DND-41 (cell line): Measurements from ENCODE around the gene RTN4IP1.

Experiments
- ATAC-seq: fragments of 200-7000 bp; cut with Tn5 transposase; 3 replicates; pipeline ENCODE4 v1.9.1; 2021; ENCODE audit warnings: low read depth; ENCODE audit not compliant: insufficient read depth
- DNase-seq: peaks from one replicate; pipeline ENCODE4 v3.0.0-alpha.2; 2020
- H2AFZ ChIP-seq: 2 replicates; pipeline ENCODE4 v1.6.0; 2012; ENCODE audit warnings: low read depth, low read length
- H3K27ac ChIP-seq: 2 replicates; pipeline ENCODE4 v1.5.1; 2012; ENCODE audit warnings: low read length, inconsistent platforms
- H3K27me3 ChIP-seq: fragments of 200-600 bp; sonication (generic); 2 replicates; pipeline ENCODE4 v1.6.0; 2012; ENCODE audit warnings: low read length, mild to moderate bottlenecking, inconsistent platforms; ENCODE audit not compliant: insufficient read depth, poor library complexity
- H3K36me3 ChIP-seq: 2 replicates; pipeline ENCODE4 v1.5.1; 2012; ENCODE audit warnings: low read length, inconsistent platforms; ENCODE audit not compliant: insufficient read depth
- H3K4me1 ChIP-seq: 2 replicates; pipeline ENCODE4 v1.5.1; 2012; ENCODE audit warnings: mild to moderate bottlenecking, low read length; ENCODE audit not compliant: insufficient read depth
- H3K4me2 ChIP-seq: 2 replicates; pipeline ENCODE4 v1.6.0; 2012; ENCODE audit warnings: mild to moderate bottlenecking, moderate library complexity, low read length, inconsistent platforms; ENCODE audit not compliant: insufficient read depth
- H3K4me3 ChIP-seq, 2 experiments: fragments of 200-600 bp in 1 of 2; shearing (Covaris generic) in 1 of 2; 2 replicates each; pipeline ENCODE4 v1.5.1; 2012 to 2016; ENCODE audit warnings: inconsistent platforms in 2 of 2, low read length in 2 of 2, mild to moderate bottlenecking in 2 of 2, low read depth in 1 of 2, moderate library complexity in 1 of 2
- H3K79me2 ChIP-seq: 2 replicates; pipeline ENCODE4 v1.6.0; 2012; ENCODE audit warnings: low read length, inconsistent platforms; ENCODE audit not compliant: insufficient read depth
- H3K9ac ChIP-seq: 2 replicates; pipeline ENCODE4 v1.6.0; 2012; ENCODE audit warnings: low read depth, mild to moderate bottlenecking, inconsistent platforms, low read length, moderate library complexity
- H3K9me3 ChIP-seq: 2 replicates; pipeline ENCODE4 v1.5.1; 2012; ENCODE audit warnings: low read length, moderate library complexity, mild to moderate bottlenecking, inconsistent platforms; ENCODE audit not compliant: insufficient read depth, severe bottlenecking
- H4K20me1 ChIP-seq: 2 replicates; pipeline ENCODE4 v1.6.0; 2012; ENCODE audit warnings: low read length; ENCODE audit not compliant: insufficient read depth
- EZH2 ChIP-seq: IDR thresholded peaks from 3 replicates; pipeline ENCODE4 v1.6.1; 2012; ENCODE audit warnings: borderline replicate concordance, low read depth, mild to moderate bottlenecking, moderate library complexity, low read length, inconsistent platforms; ENCODE audit not compliant: severe bottlenecking
- TF ChIP-seq, protein P1 (sequence below): IDR thresholded peaks from 2 replicates; pipeline ENCODE4 v1.5.1; 2012; ENCODE audit warnings: borderline replicate concordance, low read length, moderate library complexity, mild to moderate bottlenecking; ENCODE audit not compliant: poor library complexity, severe bottlenecking; ENCODE audit errors: extremely low read depth

Gene RTN4IP1

GRCh38 chr6:106626485-106626884 lies 2.8 kb downstream of the RTN4IP1 start:
- H3K4me3 ChIP-seq, result no peak overlapping the region

GRCh38 chr6:106623039-106623438 lies 6.3 kb downstream of the RTN4IP1 start:
- peaks cover 9% of the 10 kb centered on the region for H3K4me1 ChIP-seq
- ATAC-seq (no peak), DNase-seq (no peak)
- H2AFZ ChIP-seq, result no peak overlapping the region
- no peaks in the 10 kb centered on the region for H4K20me1 ChIP-seq
- no peak overlapping the region for H3K4me2 ChIP-seq
- no peaks in the 10 kb centered on the region for H3K9me3 ChIP-seq
- H3K27ac ChIP-seq, result no peak overlapping the region
- TF ChIP-seq, protein P1, sequence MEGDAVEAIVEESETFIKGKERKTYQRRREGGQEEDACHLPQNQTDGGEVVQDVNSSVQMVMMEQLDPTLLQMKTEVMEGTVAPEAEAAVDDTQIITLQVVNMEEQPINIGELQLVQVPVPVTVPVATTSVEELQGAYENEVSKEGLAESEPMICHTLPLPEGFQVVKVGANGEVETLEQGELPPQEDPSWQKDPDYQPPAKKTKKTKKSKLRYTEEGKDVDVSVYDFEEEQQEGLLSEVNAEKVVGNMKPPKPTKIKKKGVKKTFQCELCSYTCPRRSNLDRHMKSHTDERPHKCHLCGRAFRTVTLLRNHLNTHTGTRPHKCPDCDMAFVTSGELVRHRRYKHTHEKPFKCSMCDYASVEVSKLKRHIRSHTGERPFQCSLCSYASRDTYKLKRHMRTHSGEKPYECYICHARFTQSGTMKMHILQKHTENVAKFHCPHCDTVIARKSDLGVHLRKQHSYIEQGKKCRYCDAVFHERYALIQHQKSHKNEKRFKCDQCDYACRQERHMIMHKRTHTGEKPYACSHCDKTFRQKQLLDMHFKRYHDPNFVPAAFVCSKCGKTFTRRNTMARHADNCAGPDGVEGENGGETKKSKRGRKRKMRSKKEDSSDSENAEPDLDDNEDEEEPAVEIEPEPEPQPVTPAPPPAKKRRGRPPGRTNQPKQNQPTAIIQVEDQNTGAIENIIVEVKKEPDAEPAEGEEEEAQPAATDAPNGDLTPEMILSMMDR, result no peak
- no peak for TF ChIP-seq EZH2
- peaks cover 11% of the 10 kb centered on the region; the same call in 1 of the 2 replicates for H3K36me3 ChIP-seq
- no peak overlapping the region for H3K9ac ChIP-seq
- 0 out of 2 replicates have a peak, but pooled peaks cover 1% of the 10 kb centered on the region for H3K79me2 ChIP-seq
- H3K4me3 ChIP-seq, result no peak overlapping the region
- no peaks in the 10 kb centered on the region for H3K27me3 ChIP-seq

More at GRCh38 chr6:106626485-106626884, 2.8 kb downstream of the RTN4IP1 start:
- Histone ChIP-seq H2AFZ (no peak overlapping the region), H3K9ac (no peak overlapping the region), H3K4me2 (no peak overlapping the region), H3K27ac (no peak overlapping the region), H3K4me1 (peaks cover 29% of the 10 kb centered on the region), H3K27me3 (no peaks in the 10 kb centered on the region), H4K20me1 (no peaks in the 10 kb centered on the region), H3K36me3 (peaks cover 6% of the 10 kb centered on the region; the same call in 1 of the 2 replicates), H3K79me2 (peaks cover 33% of the 10 kb centered on the region), H3K9me3 (no peaks in the 10 kb centered on the region)
- no peak for DNase-seq
- no peak for TF ChIP-seq EZH2
- TF ChIP-seq, protein P1, result no peak
- ATAC-seq, result no peak

DNA sequence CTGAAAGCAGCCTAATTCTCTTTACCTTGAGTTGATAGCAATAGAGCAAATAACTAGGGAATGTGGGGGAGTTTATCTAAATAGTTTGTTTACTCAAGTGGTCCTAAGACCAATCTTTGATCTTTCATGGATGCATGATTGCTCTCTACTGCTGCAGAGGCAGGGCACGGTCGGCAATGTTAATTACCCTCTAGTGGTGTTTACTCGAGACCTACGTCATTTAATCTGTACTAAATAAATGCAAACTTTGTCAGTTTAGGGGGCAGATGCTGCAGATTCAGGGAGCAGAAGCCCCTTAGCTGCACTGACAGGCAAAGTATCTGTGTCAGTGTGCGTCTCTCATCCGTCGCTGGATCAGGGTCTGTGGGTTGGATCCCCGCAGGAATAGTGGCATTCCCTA lies 6.9 kb downstream of the RTN4IP1 start:
- Histone ChIP-seq H3K27ac (no peak overlapping the region), H3K4me3 (no peak overlapping the region), H3K9ac (no peak overlapping the region), H3K4me2 (no peak overlapping the region), H3K27me3 (no peaks in the 10 kb centered on the region), H3K9me3 (no peaks in the 10 kb centered on the region), H2AFZ (no peak overlapping the region), H4K20me1 (no peaks in the 10 kb centered on the region), H3K4me1 (peaks cover 2% of the 10 kb centered on the region; the same call in 1 of the 2 replicates), H3K36me3 (peaks cover 11% of the 10 kb centered on the region; the same call in 1 of the 2 replicates), H3K79me2 (no peaks in the 10 kb centered on the region)
- no peak for DNase-seq
- TF ChIP-seq EZH2, result no peak
- TF ChIP-seq, protein P1, result no peak
- no peak for ATAC-seq
